Measurements from ENCODE around the gene SEMA4C. TPM values are rescaled to one million over a fixed set of nuclear protein-coding genes. Genes with fewer than 3 reads are reported as not detected.

Gene SEMA4C
- total RNA-seq, 2 experiments from 2014 or later = 0.06 to 0.19 TPM

- no peak overlapping the region for H2AFZ ChIP-seq (ENCODE audit: low read length)
- peaks cover 22% of the 10 kb centered on the region; the same call in 1 of the 2 replicates for H3K36me3 ChIP-seq (ENCODE audit: insufficient read depth, low read length)
- peaks cover 46% of the 10 kb centered on the region for H3K4me1 ChIP-seq (ENCODE audit: insufficient read depth, low read length, poor library complexity, severe bottlenecking)
- peaks cover 25% of the 10 kb centered on the region; the same call in 1 of the 2 replicates for H3K79me2 ChIP-seq (ENCODE audit: insufficient read depth, low read depth, low read length)
- no peaks in the 10 kb centered on the region for H3K9me3 ChIP-seq (ENCODE audit: low read length)
- no peak for DNase-seq (ENCODE audit: low spot score)
- peak overlapping the region; percentile 81 for H3K4me2 ChIP-seq (ENCODE audit: low read length)
- peak overlapping the region; percentile 90 for H3K4me3 ChIP-seq (ENCODE audit: low read depth, low read length, poor library complexity, severe bottlenecking)
- ChIA-PET CTCF (ENCODE audit: unreplicated experiment) (interaction anchor here (0.6 kb wide), 1 partner anchor 34 kb away, joined by 5 read pairs; no protein-coding TSS in a partner anchor), POLR2A (no interaction called here)
- no TSS peak for BruUV-seq (replicated peaks)
- intact Hi-C loops (cut with micrococcal nuclease; ENCODE audit: unreplicated experiment) = loop anchor here (2.0 to 5.0 kb wide), 3 partner anchors 40 to 295 kb away; partner anchors contain the start of genes ANKRD36 and CNNM4
- H3K27ac ChIP-seq (ENCODE audit: low read depth, low read length, poor library complexity, severe bottlenecking) = no peak overlapping the region
- H3K9me2 ChIP-seq (ENCODE audit: insufficient read depth, low read length) = no peaks in the 10 kb centered on the region
- peaks cover 16% of the 10 kb centered on the region for H4K20me1 ChIP-seq (ENCODE audit: insufficient read depth, low read length)
- no peak for TF ChIP-seq CTCF (conservative IDR thresholded peaks at IDR 0.05; ENCODE audit: low read length)
- TF ChIP-seq EZH2phosphoT487 (IDR thresholded peaks at IDR 0.05; ENCODE audit: borderline replicate concordance, low read depth, low read length) = no peak
Observed at GRCh38 chr2:96816836-96817702, 52.8 kb downstream of the SEMA4C start.

DNA sequence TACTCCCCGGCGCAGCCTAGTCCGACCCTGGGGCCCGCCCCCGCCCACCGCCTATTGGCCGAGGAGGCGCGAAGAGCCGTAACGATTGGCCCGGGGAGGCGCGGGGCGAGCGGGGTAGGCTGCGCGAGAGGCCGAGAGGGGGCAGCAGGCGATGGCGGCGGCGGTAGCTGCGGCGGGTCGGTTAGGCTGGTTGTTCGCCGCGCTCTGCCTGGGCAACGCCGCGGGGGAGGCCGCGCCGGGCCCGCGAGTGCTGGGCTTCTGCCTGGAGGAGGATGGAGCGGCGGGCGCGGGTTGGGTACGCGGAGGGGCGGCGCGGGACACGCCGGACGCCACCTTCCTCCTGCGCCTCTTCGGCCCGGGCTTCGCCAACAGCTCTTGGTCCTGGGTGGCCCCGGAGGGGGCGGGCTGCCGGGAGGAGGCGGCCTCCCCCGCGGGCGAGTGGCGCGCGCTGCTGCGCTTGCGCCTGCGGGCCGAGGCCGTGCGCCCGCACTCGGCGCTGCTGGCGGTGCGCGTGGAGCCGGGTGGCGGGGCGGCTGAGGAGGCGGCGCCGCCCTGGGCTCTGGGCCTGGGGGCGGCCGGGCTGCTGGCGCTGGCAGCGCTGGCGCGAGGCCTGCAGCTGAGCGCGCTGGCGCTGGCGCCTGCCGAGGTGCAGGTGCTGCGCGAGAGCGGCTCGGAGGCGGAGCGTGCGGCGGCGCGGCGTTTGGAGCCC is 53.6 kb downstream of the SEMA4C start, which contains the start of gene CNNM3:
CNNM3 (plus strand) TSS at position 142 of the 709 bp plus-strand sequence; CDS start at position 152, 10 bp downstream.
- no TSS peak for BruUV-seq (replicated peaks)
- peaks cover 19% of the 10 kb centered on the region; the same call in 1 of the 2 replicates for H3K36me3 ChIP-seq (ENCODE audit: insufficient read depth, low read length)
- H3K4me2 ChIP-seq (ENCODE audit: low read length) = peak within 1 kb of the TSS; percentile 95
- H2AFZ ChIP-seq (ENCODE audit: low read length) = peak within 1 kb of the TSS; percentile 94
- no peaks in the 10 kb centered on the region for H3K9me2 ChIP-seq (ENCODE audit: insufficient read depth, low read length)
- H3K4me3 ChIP-seq (ENCODE audit: low read depth, low read length, poor library complexity, severe bottlenecking) = peak within 1 kb of the TSS; percentile 90
- peaks cover 46% of the 10 kb centered on the region for H3K4me1 ChIP-seq (ENCODE audit: insufficient read depth, low read length, poor library complexity, severe bottlenecking)
- peak within 1 kb of the TSS; percentile 58 for H3K27ac ChIP-seq (ENCODE audit: low read depth, low read length, poor library complexity, severe bottlenecking)
- H3K9me3 ChIP-seq (ENCODE audit: low read length) = no peaks in the 10 kb centered on the region
- intact Hi-C loops (cut with micrococcal nuclease; ENCODE audit: unreplicated experiment) = loop anchor here (2.0 to 5.0 kb wide), 3 partner anchors 41 to 296 kb away; partner anchors contain the start of genes ANKRD36 and CNNM4
- ChIA-PET POLR2A (interaction anchor here (0.6 to 2.1 kb wide), 3 partner anchors 14 to 49 kb away, joined by 3 to 12 read pairs (median 4); no protein-coding TSS in a partner anchor), CTCF (ENCODE audit: unreplicated experiment) (interaction anchor here (0.6 to 1.8 kb wide), 3 partner anchors 10 to 33 kb away, joined by 3 to 5 read pairs (median 4); no protein-coding TSS in a partner anchor)
- peak; percentile 94 for DNase-seq (ENCODE audit: low spot score)
- peaks cover 16% of the 10 kb centered on the region for H4K20me1 ChIP-seq (ENCODE audit: insufficient read depth, low read length)
- peaks cover 19% of the 10 kb centered on the region; the same call in 1 of the 2 replicates for H3K79me2 ChIP-seq (ENCODE audit: insufficient read depth, low read depth, low read length)
- TF ChIP-seq EZH2phosphoT487 (IDR thresholded peaks at IDR 0.05; ENCODE audit: borderline replicate concordance, low read depth, low read length) (no peak), CTCF (conservative IDR thresholded peaks at IDR 0.05; ENCODE audit: low read length) (peak; percentile 61)
